ENCODE measurements around the gene MAP4K4. TPM values are rescaled to one million over a fixed set of nuclear protein-coding genes. Genes with fewer than 3 reads are reported as not detected.

Gene MAP4K4
- total and polyA plus RNA-seq, 9 donors: 62.3 to 153 (median 133) TPM

DNA sequence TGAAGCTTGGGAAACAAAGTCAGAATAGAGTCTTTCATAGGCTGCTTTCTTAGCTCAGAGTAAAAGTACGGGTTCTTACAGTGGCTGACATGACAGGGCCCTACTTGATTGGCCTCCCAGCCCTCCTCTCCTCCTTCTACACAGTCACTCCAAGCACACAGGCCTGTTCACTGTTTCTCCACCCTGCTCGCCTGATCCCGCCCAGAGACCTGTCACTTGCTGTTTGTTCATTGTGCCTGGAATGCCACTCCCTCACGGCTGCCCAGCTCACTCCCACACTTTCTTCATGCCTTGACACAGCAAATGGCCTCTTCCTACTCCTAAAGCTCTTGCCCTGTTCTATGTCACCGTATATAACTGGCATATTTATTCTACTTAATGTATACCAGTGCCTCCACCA is 104.8 kb downstream of the MAP4K4 start:
- no peaks in the 10 kb centered on the region for H3K27me3 ChIP-seq (ENCODE audit: control insufficient read depth, insufficient read depth, low read length)
- no peaks in the 10 kb centered on the region for H3K36me3 ChIP-seq (ENCODE audit: control insufficient read depth, insufficient read depth, low read length)
- WGBS (ENCODE audit: insufficient coverage): 88% methylated on average over 4 of the region's 5 CpGs
- no peak overlapping the region for H3K4me3 ChIP-seq (ENCODE audit: low read length)
- H3K9me3 ChIP-seq (replicated peaks; ENCODE audit: control insufficient read depth, low read depth, low read length): no peaks in the 10 kb centered on the region
- H3K4me1 ChIP-seq (ENCODE audit: control insufficient read depth, insufficient read depth, low read length): peaks cover 29% of the 10 kb centered on the region
- no peak overlapping the region for H3K27ac ChIP-seq (ENCODE audit: low read length)
- no peak for DNase-seq

DNA sequence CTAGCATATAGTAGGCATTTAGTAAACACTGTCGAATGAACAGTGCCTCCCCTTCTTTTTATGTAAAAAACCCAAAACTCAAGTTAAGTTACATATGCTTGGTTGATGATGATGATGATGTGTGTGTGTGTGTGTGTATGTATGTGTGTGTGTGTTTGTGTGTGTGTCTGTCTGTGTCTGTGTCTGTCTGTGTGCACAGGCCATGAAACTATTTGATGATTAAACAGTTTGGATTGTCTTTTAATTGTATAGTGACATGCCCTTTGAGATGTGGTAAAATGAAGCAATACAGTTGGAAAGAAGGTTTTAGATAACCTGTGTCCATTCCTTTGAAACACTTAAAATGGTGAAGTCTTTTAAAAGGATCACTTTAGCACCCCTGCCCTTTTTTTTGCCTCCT is 105.6 kb downstream of the MAP4K4 start:
- DNase-seq: no peak
- Histone ChIP-seq H3K27ac (ENCODE audit: low read length) (no peak overlapping the region), H3K9me3 (replicated peaks; ENCODE audit: control insufficient read depth, low read depth, low read length) (no peaks in the 10 kb centered on the region), H3K4me3 (ENCODE audit: low read length) (no peak overlapping the region), H3K36me3 (ENCODE audit: control insufficient read depth, insufficient read depth, low read length) (peaks cover 3% of the 10 kb centered on the region), H3K4me1 (ENCODE audit: control insufficient read depth, insufficient read depth, low read length) (peaks cover 31% of the 10 kb centered on the region), H3K27me3 (ENCODE audit: control insufficient read depth, insufficient read depth, low read length) (no peaks in the 10 kb centered on the region)
- WGBS (ENCODE audit: insufficient coverage): no CpG with 5 or more reads among the region's 1 CpG

DNA sequence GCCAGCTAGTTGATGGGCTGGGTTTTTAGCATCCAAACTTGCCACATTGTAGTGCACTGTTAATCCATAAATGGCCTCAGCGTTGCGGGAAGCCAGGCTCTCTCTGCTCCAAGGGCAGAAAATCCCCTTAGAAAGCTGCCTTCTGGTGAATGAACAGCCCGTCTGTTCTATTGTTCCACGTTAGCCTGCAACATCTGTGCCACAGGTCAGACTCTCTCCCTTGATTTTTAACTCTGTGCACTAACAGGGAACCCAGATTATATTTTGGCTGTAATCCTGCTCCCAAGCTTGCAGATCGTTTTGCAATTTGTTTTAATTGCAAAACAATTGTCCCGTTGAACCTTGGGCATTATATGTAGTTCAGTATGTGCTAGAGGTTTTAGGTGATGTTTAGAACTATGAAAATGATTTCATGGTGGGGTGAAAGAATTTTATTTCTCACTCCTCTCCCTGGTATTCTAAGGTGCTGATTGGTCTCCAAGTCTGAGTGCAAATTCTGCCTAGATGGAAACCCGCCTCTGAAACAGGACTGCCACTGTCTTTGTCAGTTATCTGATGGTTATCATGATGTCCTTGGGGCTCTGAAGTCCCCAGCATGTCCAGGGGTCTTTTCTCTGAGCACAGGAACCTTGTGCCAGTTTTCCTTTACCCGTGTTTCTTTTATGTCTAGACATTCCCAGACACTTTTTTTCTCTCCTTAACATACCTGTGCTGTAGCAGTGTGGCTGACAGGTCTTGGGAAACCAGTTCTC is 106.6 kb downstream of the MAP4K4 start:
- no peaks in the 10 kb centered on the region for H3K9me3 ChIP-seq (replicated peaks; ENCODE audit: control insufficient read depth, low read depth, low read length)
- WGBS (ENCODE audit: insufficient coverage): 34% methylated on average over 6 of the region's 8 CpGs
- no peak for DNase-seq
- peaks cover 32% of the 10 kb centered on the region for H3K4me1 ChIP-seq (ENCODE audit: control insufficient read depth, insufficient read depth, low read length)
- H3K27me3 ChIP-seq (ENCODE audit: control insufficient read depth, insufficient read depth, low read length): no peaks in the 10 kb centered on the region
- peaks cover 3% of the 10 kb centered on the region for H3K36me3 ChIP-seq (ENCODE audit: control insufficient read depth, insufficient read depth, low read length)
- no peak overlapping the region for H3K27ac ChIP-seq (ENCODE audit: low read length)
- no peak overlapping the region for H3K4me3 ChIP-seq (ENCODE audit: low read length)

DNA sequence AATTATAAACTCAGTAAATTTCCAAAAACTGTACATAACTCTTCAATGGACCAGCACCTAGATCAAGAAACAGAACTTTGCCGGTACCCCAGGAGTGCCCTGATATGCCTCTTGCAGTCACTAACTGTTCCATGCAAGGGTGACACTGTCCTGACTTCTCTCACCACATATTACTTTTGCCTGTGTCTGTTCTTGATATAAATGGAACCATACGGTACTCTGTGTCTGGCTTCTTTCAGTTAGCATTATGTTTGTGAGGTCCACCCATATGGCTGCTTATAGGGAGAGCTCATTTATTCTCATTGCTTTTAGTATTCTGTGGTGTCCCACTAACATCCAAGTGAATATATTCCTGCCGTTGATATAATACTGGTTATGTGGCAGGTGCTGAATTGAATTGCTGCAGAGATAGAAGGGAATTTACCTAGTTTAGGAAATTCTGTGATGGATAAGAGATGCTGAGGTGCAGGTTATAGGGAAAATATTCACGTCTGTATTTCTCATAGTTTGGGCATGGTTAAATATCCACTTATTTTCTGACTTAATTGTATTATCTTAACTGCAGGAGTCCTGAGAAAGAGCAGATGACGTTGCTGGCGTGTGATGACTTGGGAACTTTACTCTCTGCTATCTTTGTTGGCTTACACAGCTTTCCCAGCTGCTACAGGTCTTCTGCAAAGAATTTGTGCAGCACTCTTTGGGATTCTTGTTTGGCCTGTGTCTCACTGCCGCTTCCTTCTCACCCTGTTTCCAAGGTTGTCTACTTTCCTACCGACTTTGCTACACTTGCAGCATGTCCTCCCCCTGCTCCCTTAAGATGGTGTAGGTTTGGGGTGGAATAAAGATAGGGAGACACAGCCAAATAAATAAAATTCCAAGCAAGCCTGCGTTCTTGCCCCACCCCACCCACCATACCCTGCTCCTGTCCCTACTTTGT is 107.9 kb downstream of the MAP4K4 start:
- 27% methylated on average over 2 of the region's 9 CpGs for WGBS (ENCODE audit: insufficient coverage)
- Histone ChIP-seq H3K27me3 (ENCODE audit: control insufficient read depth, insufficient read depth, low read length) (no peaks in the 10 kb centered on the region), H3K27ac (ENCODE audit: low read length) (peak overlapping the region; percentile 54), H3K36me3 (ENCODE audit: control insufficient read depth, insufficient read depth, low read length) (peaks cover 3% of the 10 kb centered on the region), H3K9me3 (replicated peaks; ENCODE audit: control insufficient read depth, low read depth, low read length) (no peaks in the 10 kb centered on the region), H3K4me3 (ENCODE audit: low read length) (no peak overlapping the region), H3K4me1 (ENCODE audit: control insufficient read depth, insufficient read depth, low read length) (peaks cover 34% of the 10 kb centered on the region)
- peak; percentile 57 for DNase-seq

DNA sequence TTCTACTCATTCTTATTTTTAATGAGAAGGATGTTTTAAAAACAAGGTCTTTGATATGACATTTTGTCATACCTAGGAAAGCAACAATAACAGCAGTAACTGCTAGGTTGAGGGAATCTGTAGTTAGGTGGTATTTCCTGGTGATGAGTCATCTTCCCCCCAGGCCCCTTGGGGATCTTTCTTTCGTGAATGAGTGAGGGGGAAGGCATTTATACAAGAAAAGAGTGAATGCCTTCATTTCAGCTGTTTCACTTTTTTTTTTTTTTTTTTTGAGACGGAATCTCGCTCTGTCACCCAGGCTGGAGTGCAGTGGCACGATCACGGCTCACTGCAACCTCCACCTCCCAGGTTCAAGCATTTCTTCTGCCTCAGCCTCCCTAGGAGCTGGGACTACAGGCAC is 108.6 kb downstream of the MAP4K4 start:
- H3K27me3 ChIP-seq (ENCODE audit: control insufficient read depth, insufficient read depth, low read length): no peaks in the 10 kb centered on the region
- DNase-seq: peak; percentile 69
- H3K4me1 ChIP-seq (ENCODE audit: control insufficient read depth, insufficient read depth, low read length): peaks cover 33% of the 10 kb centered on the region
- peaks cover 3% of the 10 kb centered on the region for H3K36me3 ChIP-seq (ENCODE audit: control insufficient read depth, insufficient read depth, low read length)
- WGBS (ENCODE audit: insufficient coverage): no CpG with 5 or more reads among the region's 5 CpGs
- H3K27ac ChIP-seq (ENCODE audit: low read length): no peak overlapping the region
- H3K9me3 ChIP-seq (replicated peaks; ENCODE audit: control insufficient read depth, low read depth, low read length): no peaks in the 10 kb centered on the region
- H3K4me3 ChIP-seq (ENCODE audit: low read length): no peak overlapping the region

DNA sequence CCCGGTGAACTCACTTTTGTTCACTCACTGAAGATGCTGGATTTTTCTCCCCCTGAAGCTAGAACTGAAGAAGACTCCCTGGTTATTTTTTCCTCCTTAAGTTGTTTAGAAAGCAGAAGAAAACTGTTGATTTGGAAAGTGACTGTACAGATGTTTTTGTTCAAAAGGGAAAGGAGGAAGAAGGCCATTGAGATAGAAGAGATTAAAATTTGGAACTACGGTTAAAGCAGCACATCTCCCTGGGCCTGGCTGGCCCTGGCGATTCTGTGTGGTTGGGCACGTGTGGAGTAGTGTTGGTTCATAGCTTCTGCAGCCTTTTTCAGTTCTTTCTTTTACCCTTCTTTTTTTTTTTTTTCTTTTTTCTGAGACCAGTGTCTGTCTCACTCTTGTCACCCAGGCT is 109.2 kb downstream of the MAP4K4 start:
- Histone ChIP-seq H3K27ac (ENCODE audit: low read length) (peak overlapping the region; percentile 21), H3K4me1 (ENCODE audit: control insufficient read depth, insufficient read depth, low read length) (peaks cover 33% of the 10 kb centered on the region), H3K27me3 (ENCODE audit: control insufficient read depth, insufficient read depth, low read length) (no peaks in the 10 kb centered on the region), H3K4me3 (ENCODE audit: low read length) (no peak overlapping the region), H3K9me3 (replicated peaks; ENCODE audit: control insufficient read depth, low read depth, low read length) (no peaks in the 10 kb centered on the region), H3K36me3 (ENCODE audit: control insufficient read depth, insufficient read depth, low read length) (peaks cover 3% of the 10 kb centered on the region)
- 46% methylated on average over 2 of the region's 4 CpGs for WGBS (ENCODE audit: insufficient coverage)
- DNase-seq: peak; percentile 40

DNA sequence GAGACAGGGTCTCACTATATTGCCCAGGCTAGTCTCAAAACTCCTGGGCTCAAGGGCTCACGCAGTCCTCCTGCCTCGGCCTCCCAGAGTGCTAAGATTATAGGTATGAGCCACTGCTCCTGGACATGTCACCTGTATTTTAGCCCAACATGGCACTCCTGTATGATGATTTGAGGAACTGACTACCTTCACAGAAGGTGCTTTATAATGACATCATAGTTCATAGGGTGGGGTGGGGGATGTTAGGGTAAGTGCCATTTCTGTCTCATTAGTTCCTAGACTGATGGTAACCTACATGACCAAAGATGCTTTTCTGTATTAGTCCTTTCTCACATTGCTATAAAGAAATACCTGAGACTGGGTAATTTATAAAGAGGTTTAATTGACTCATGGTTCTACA is 109.7 kb downstream of the MAP4K4 start:
- no CpG with 5 or more reads among the region's 2 CpGs for WGBS (ENCODE audit: insufficient coverage)
- DNase-seq: no peak
- no peaks in the 10 kb centered on the region for H3K9me3 ChIP-seq (replicated peaks; ENCODE audit: control insufficient read depth, low read depth, low read length)
- H3K4me3 ChIP-seq (ENCODE audit: low read length): no peak overlapping the region
- peaks cover 3% of the 10 kb centered on the region for H3K36me3 ChIP-seq (ENCODE audit: control insufficient read depth, insufficient read depth, low read length)
- H3K4me1 ChIP-seq (ENCODE audit: control insufficient read depth, insufficient read depth, low read length): peaks cover 34% of the 10 kb centered on the region
- no peaks in the 10 kb centered on the region for H3K27me3 ChIP-seq (ENCODE audit: control insufficient read depth, insufficient read depth, low read length)
- H3K27ac ChIP-seq (ENCODE audit: low read length): peak overlapping the region; percentile 21

DNA sequence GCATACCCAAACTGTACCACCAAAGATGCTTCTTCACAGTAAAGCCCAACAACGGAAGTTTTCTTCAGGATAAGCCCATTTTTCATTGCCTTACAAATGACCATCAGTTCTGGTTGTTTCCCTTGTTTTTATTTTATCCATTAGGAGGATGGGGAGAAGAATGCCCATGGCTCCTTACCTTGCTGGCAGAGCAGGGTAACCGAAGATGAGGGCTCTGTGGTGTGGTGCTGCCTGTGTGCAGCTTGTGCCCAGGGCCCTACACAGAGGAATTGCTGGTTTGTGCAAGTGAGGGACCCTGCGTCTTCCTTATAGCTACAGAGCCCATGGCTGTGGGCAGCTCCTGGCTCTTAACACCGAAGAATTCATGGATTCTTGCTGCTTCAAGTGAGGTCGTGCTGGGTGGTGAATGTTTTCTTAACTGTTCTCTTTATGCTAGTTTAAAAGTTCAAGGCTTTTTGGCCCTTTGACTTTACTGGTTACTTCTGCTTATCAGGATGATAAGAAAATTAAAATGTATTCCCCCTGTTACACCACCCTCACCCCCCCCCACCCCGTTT is 110.6 kb downstream of the MAP4K4 start:
- WGBS (ENCODE audit: insufficient coverage): 100% methylated on average over 1 of the region's 6 CpGs
- DNase-seq: no peak
- peaks cover 33% of the 10 kb centered on the region for H3K4me1 ChIP-seq (ENCODE audit: control insufficient read depth, insufficient read depth, low read length)
- H3K27me3 ChIP-seq (ENCODE audit: control insufficient read depth, insufficient read depth, low read length): no peaks in the 10 kb centered on the region
- peaks cover 3% of the 10 kb centered on the region for H3K36me3 ChIP-seq (ENCODE audit: control insufficient read depth, insufficient read depth, low read length)
- no peaks in the 10 kb centered on the region for H3K9me3 ChIP-seq (replicated peaks; ENCODE audit: control insufficient read depth, low read depth, low read length)
- H3K4me3 ChIP-seq (ENCODE audit: low read length): no peak overlapping the region
- no peak overlapping the region for H3K27ac ChIP-seq (ENCODE audit: low read length)

DNA sequence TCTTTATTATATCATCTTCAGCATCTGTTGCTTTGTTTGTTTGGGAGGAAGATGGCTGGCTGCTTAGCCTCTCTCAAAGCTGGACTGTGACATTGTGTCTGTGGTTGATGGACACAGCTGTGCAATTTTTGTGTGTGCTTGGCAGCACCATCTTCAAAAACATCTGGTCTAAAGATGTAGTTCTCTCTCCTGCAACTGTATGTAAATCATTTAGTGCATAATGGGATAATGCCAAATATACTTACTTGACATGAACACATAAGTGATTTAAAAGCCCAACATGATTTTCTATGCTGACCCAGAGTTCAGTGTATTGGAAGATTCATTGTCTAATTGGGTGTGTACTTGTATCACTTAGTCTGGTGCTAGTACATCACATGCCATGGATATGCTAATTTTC is 112.2 kb downstream of the MAP4K4 start:
- no peak overlapping the region for H3K4me3 ChIP-seq (ENCODE audit: low read length)
- no peaks in the 10 kb centered on the region for H3K9me3 ChIP-seq (replicated peaks; ENCODE audit: control insufficient read depth, low read depth, low read length)
- no peaks in the 10 kb centered on the region for H3K27me3 ChIP-seq (ENCODE audit: control insufficient read depth, insufficient read depth, low read length)
- peak; percentile 92 for DNase-seq
- peaks cover 3% of the 10 kb centered on the region for H3K36me3 ChIP-seq (ENCODE audit: control insufficient read depth, insufficient read depth, low read length)
- H3K4me1 ChIP-seq (ENCODE audit: control insufficient read depth, insufficient read depth, low read length): peaks cover 31% of the 10 kb centered on the region
- H3K27ac ChIP-seq (ENCODE audit: low read length): peak overlapping the region; percentile 62
